HepG2 (cell line): ENCODE results near the gene EXOC3L4. TPM values are rescaled to one million over a fixed set of nuclear protein-coding genes. Genes with fewer than 3 reads are reported as not detected.

Experiments
- AKAP8 ChIP-seq: sonication (generic); formaldehyde crosslinking; IDR thresholded peaks from 2 replicates; pipeline ENCODE4 v1.5.1; 2020; ENCODE audit warnings: mild to moderate bottlenecking, missing genetic modification reagents
- BRD4 ChIP-seq: sonication (generic); formaldehyde crosslinking; IDR thresholded peaks from 2 replicates; pipeline ENCODE4 v1.4.0; 2020; ENCODE audit warnings: missing genetic modification reagents
- FOXA3 ChIP-seq: IDR thresholded peaks from 2 replicates; pipeline ENCODE4 v1.6.1; 2016; ENCODE audit warnings: missing genetic modification reagents, missing compliant biosample characterization
- GABPB1 ChIP-seq: IDR thresholded peaks from 2 replicates; pipeline ENCODE4 v1.6.1; 2016; ENCODE audit warnings: mild to moderate bottlenecking, missing genetic modification reagents, moderate library complexity, missing compliant biosample characterization
- GATAD1 ChIP-seq: IDR thresholded peaks from 2 replicates; pipeline ENCODE4 v1.6.1; 2016; ENCODE audit warnings: missing genetic modification reagents, missing compliant biosample characterization
- ISL2 ChIP-seq: sonication (generic); formaldehyde crosslinking; IDR thresholded peaks from 2 replicates; pipeline ENCODE4 v1.5.0; 2020; ENCODE audit warnings: missing genetic modification reagents
- KAT8 ChIP-seq: IDR thresholded peaks from 2 replicates; pipeline ENCODE4 v1.6.1; 2016; ENCODE audit warnings: missing genetic modification reagents, missing compliant biosample characterization
- NCOA1 ChIP-seq: sonication (generic); formaldehyde crosslinking; IDR thresholded peaks from 2 replicates; pipeline ENCODE4 v1.9.0; 2021; ENCODE audit warnings: missing genetic modification reagents
- POLR2A ChIP-seq, 2 experiments: IDR thresholded peaks; 2 replicates each; pipeline ENCODE4 v1.6.1; 2011; ENCODE audit warnings: low read depth in 2 of 2, low read length in 2 of 2, mild to moderate bottlenecking in 1 of 2, moderate library complexity in 1 of 2; ENCODE audit not compliant: insufficient read depth in 1 of 2
- POLR2AphosphoS5 ChIP-seq: IDR thresholded peaks from 2 replicates; pipeline ENCODE4 v1.6.1; 2012; ENCODE audit warnings: low read depth, low read length
- RARA ChIP-seq: IDR thresholded peaks from 2 replicates; pipeline ENCODE4 v1.6.1; 2016; ENCODE audit warnings: missing genetic modification reagents, missing compliant biosample characterization
- REPIN1 ChIP-seq: sonication (generic); formaldehyde crosslinking; IDR thresholded peaks from 2 replicates; pipeline ENCODE4 v1.8.0; 2022; ENCODE audit warnings: missing genetic modification reagents, low read depth, mild to moderate bottlenecking, borderline replicate concordance
- RXRA ChIP-seq: sonication (generic); formaldehyde crosslinking; IDR thresholded peaks from 2 replicates; pipeline ENCODE4 v1.5.1; 2020; ENCODE audit warnings: missing genetic modification reagents
- RXRB ChIP-seq: IDR thresholded peaks from 2 replicates; pipeline ENCODE4 v1.6.1; 2016; ENCODE audit warnings: borderline replicate concordance, missing genetic modification reagents, missing compliant biosample characterization
- SIX1 ChIP-seq: sonication (generic); formaldehyde crosslinking; IDR thresholded peaks from 2 replicates; pipeline ENCODE4 v1.4.0; 2020; ENCODE audit warnings: missing genetic modification reagents, borderline replicate concordance
- SOX5 ChIP-seq: IDR thresholded peaks from 2 replicates; pipeline ENCODE4 v1.6.1; 2016; ENCODE audit warnings: borderline replicate concordance
- THAP11 ChIP-seq: IDR thresholded peaks from 2 replicates; pipeline ENCODE4 v1.6.1; 2016; ENCODE audit warnings: missing biosample characterization, missing genetic modification reagents
- ZFAT ChIP-seq: sonication (generic); formaldehyde crosslinking; conservative IDR thresholded peaks from 2 replicates; pipeline ENCODE4 v1.8.1; 2023; ENCODE audit warnings: missing genetic modification reagents, inconsistent platforms
- ZNF547 ChIP-seq: sonication (generic); formaldehyde crosslinking; IDR thresholded peaks from 2 replicates; pipeline ENCODE4 v1.5.1; 2020; ENCODE audit warnings: mild to moderate bottlenecking, missing genetic modification reagents
- polyA plus RNA-seq, 8 experiments: library from polyadenylated mRNA; depleted of rRNA in 3 of 8; stranded (reverse) in 7 of 8; unstranded in 1 of 8; fragments of >200 nt; fragmentation: Illumina TruSeq in 4 of 8; extraction: Trizol in 4 of 8; gene quantifications; 2 replicates each; pipeline versions ENCODE4 v1.2.1 to v1.2.3, GENCODE V29; 2011 to 2016; ENCODE audit warnings: low read depth in 4 of 8, missing spikeins in 1 of 8, mixed read lengths in 1 of 8; ENCODE audit not compliant: insufficient read depth in 1 of 8
- total RNA-seq, 5 experiments: library from RNA; depleted of rRNA; stranded (reverse); fragments of >200 nt; fragmentation: Illumina TruSeq; extraction: Trizol; gene quantifications; 2 replicates each; pipeline ENCODE4 v1.2.3, GENCODE V29; 2016; ENCODE audit warnings: low read depth in 1 of 5
- TF ChIP-seq, protein P1 (sequence below): sonication (generic); formaldehyde crosslinking; IDR thresholded peaks from 2 replicates; pipeline ENCODE4 v1.8.1; 2023; ENCODE audit warnings: mild to moderate bottlenecking, moderate library complexity, missing genetic modification reagents
- TF ChIP-seq, protein P2 (sequence below): IDR thresholded peaks from 2 replicates; pipeline ENCODE4 v1.6.1; 2016; ENCODE audit warnings: mild to moderate bottlenecking
- TF ChIP-seq, protein P3 (sequence below): sonication (generic); formaldehyde crosslinking; IDR thresholded peaks from 2 replicates; pipeline ENCODE4 v1.4.0; 2020; ENCODE audit warnings: missing genetic modification reagents
- TF ChIP-seq, protein P4 (sequence below): IDR thresholded peaks from 2 replicates; pipeline ENCODE4 v1.6.1; 2016
- TF ChIP-seq, protein P5 (sequence below): sonication (generic); formaldehyde crosslinking; IDR thresholded peaks from 2 replicates; pipeline ENCODE4 v1.4.0; 2020; ENCODE audit warnings: missing genetic modification reagents

EXOC3L4 gene
- total and polyA plus RNA-seq, 2 of the 13 experiments (the other 11 are each of a cell fraction or from before 2014, with no cell fraction given) = 11.8 to 27.0 TPM

DNA sequence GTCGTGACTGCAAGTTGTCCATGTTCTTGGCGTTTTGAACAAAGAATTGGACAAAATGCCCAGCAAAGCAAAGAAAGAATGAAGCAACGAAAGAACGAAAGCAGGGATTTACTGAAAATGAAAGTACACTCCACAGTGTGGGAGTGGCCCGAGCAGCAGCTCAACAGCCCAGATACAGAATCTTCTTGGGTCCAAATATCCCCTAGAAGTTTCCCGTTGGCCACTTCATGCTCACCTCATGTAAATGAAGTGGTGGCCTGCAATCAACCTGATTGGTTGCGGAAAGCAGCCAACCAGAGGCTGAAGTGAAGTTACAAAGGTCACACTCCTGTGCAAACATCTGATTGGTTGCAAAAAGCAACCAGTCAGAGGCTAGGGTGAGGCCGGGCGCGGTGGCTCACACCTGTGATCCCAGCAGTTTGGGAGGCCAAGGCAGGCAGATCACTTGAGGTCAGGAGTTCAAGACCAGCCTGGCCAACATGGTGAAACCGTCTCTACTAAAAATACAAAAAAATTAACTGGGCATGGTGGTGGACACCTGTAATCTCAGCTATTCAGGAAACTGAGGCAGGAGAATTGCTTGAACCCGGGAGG, 20.7 kb downstream of the EXOC3L4 start (continued):
- TF ChIP-seq ZFAT (CRISPR knock-in tag) = peak; percentile 48; the same call in 1 of the 2 replicates
- TF ChIP-seq POLR2AphosphoS5 = peak; percentile 38; the same call in 1 of the 2 replicates
- TF ChIP-seq, protein P1, sequence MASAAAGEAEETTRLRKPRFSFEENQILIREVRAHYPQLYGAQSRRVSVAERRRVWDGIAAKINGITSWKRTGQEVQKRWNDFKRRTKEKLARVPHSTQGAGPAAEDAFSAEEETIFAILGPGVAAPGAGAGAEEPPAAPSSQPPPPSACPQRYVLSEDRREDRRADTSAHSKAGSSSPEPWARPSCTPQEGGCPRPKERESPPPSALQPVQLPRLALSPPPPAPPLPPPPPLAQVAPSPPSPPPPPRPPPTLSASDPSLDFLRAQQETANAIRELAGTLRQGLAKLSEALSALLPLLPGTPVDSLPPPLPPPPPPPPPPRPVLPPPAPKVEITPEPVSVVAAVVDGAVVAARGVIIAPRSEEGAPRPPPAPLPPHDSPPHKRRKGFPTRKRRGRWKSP (CRISPR knock-in tag) = 0 out of 2 replicates have a peak, but pooled peaks have one; percentile 25
- TF ChIP-seq THAP11 = peak; percentile 38; the same call in 1 of the 2 replicates
- TF ChIP-seq, protein P2, sequence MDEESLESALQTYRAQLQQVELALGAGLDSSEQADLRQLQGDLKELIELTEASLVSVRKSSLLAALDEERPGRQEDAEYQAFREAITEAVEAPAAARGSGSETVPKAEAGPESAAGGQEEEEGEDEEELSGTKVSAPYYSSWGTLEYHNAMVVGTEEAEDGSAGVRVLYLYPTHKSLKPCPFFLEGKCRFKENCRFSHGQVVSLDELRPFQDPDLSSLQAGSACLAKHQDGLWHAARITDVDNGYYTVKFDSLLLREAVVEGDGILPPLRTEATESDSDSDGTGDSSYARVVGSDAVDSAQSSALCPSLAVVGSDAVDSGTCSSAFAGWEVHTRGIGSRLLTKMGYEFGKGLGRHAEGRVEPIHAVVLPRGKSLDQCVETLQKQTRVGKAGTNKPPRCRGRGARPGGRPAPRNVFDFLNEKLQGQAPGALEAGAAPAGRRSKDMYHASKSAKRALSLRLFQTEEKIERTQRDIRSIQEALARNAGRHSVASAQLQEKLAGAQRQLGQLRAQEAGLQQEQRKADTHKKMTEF (CRISPR knock-in tag) = peak; percentile 54; the same call in 1 of the 2 replicates
- 0 out of 2 replicates have a peak, but pooled peaks have one; percentile 31 for TF ChIP-seq GABPB1 (CRISPR knock-in tag)
- TF ChIP-seq, protein P3, sequence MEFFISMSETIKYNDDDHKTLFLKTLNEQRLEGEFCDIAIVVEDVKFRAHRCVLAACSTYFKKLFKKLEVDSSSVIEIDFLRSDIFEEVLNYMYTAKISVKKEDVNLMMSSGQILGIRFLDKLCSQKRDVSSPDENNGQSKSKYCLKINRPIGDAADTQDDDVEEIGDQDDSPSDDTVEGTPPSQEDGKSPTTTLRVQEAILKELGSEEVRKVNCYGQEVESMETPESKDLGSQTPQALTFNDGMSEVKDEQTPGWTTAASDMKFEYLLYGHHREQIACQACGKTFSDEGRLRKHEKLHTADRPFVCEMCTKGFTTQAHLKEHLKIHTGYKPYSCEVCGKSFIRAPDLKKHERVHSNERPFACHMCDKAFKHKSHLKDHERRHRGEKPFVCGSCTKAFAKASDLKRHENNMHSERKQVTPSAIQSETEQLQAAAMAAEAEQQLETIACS (CRISPR knock-in tag) = peak; percentile 23; the same call in 1 of the 2 replicates
- TF ChIP-seq SIX1 (CRISPR knock-in tag) = 0 out of 2 replicates have a peak, but pooled peaks have one; percentile 27
- TF ChIP-seq, protein P4, sequence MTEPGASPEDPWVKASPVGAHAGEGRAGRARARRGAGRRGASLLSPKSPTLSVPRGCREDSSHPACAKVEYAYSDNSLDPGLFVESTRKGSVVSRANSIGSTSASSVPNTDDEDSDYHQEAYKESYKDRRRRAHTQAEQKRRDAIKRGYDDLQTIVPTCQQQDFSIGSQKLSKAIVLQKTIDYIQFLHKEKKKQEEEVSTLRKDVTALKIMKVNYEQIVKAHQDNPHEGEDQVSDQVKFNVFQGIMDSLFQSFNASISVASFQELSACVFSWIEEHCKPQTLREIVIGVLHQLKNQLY (CRISPR knock-in tag) = 0 out of 2 replicates have a peak, but pooled peaks have one; percentile 26
- peak; percentile 73; the same call in 1 of the 2 replicates for TF ChIP-seq NCOA1 (CRISPR knock-in tag)
- peak; percentile 42; the same call in 1 of the 2 replicates for TF ChIP-seq SOX5 (CRISPR knock-in tag)
- 0 out of 2 replicates have a peak, but pooled peaks have one; percentile 19 for TF ChIP-seq RXRA (CRISPR knock-in tag)
- peak; percentile 55; the same call in 1 of the 2 replicates for TF ChIP-seq RXRB (CRISPR knock-in tag)
- peak; percentile 47 for TF ChIP-seq GATAD1
- peak; percentile 71; the same call in 1 of the 2 replicates for TF ChIP-seq REPIN1 (CRISPR knock-in tag)
- peak; percentile 19; the same call in 1 of the 2 replicates for TF ChIP-seq ZNF547 (CRISPR knock-in tag)
- peak; percentile 38; the same call in 1 of the 2 replicates for TF ChIP-seq RARA (CRISPR knock-in tag)
- peak; percentile 40; the same call in 1 of the 2 replicates for TF ChIP-seq FOXA3 (CRISPR knock-in tag)
- TF ChIP-seq KAT8 (CRISPR knock-in tag) = peak; percentile 38; the same call in 1 of the 2 replicates
- TF ChIP-seq AKAP8 (CRISPR knock-in tag) = peak; percentile 99
- TF ChIP-seq POLR2A (IDR thresholded peaks at IDR 0.05; ENCODE audit: insufficient read depth in 1 of 2, low read depth in 2 of 2, low read length in 2 of 2) = 0 out of 4 replicates have a peak, but pooled peaks of 1 of the 2 experiments have one; percentile 0
- TF ChIP-seq, protein P5, sequence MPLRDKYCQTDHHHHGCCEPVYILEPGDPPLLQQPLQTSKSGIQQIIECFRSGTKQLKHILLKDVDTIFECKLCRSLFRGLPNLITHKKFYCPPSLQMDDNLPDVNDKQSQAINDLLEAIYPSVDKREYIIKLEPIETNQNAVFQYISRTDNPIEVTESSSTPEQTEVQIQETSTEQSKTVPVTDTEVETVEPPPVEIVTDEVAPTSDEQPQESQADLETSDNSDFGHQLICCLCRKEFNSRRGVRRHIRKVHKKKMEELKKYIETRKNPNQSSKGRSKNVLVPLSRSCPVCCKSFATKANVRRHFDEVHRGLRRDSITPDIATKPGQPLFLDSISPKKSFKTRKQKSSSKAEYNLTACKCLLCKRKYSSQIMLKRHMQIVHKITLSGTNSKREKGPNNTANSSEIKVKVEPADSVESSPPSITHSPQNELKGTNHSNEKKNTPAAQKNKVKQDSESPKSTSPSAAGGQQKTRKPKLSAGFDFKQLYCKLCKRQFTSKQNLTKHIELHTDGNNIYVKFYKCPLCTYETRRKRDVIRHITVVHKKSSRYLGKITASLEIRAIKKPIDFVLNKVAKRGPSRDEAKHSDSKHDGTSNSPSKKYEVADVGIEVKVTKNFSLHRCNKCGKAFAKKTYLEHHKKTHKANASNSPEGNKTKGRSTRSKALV = 0 out of 2 replicates have a peak, but pooled peaks have one; percentile 30
- 0 out of 2 replicates have a peak, but pooled peaks have one; percentile 26 for TF ChIP-seq BRD4 (CRISPR knock-in tag)
- 0 out of 2 replicates have a peak, but pooled peaks have one; percentile 13 for TF ChIP-seq ISL2 (CRISPR knock-in tag)
